Measurements from ENCODE around the gene SLFN5.
"Not testable (repeated sequence)": the region's sequence is repeated elsewhere in the genome, so short reads cannot be mapped to it uniquely, and the experiment has no call there.

SLFN5 gene

DNA sequence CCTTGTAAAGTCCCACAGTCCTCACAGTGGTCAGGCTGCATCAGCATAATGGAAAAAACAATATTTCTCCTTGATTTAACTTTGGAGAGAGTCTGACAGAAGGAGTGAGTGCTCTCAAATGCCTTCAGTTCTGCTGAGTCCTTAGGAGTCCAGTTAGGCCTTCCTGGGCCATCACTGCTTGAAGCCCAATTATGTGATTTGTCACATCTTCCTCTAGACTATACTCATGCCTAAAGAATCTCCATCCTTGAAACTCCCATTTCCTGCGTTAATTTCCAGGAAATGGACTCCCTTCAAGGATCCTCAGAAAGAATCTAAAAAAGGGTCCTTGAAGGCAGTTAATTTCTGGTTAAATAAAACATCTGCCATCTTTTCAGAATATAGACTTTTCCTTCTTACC, 52.8 kb downstream of the SLFN5 start:
- Histone ChIP-seq H3K9ac (ENCODE audit: low read depth, low read length) (no peak overlapping the region), H3K36me3 (ENCODE audit: control insufficient read depth, insufficient read depth, low read length) (no peaks in the 10 kb centered on the region), H3K4me1 (ENCODE audit: control insufficient read depth, insufficient read depth, low read length) (no peaks in the 10 kb centered on the region), H3K4me3 (ENCODE audit: low read depth, low read length) (no peak overlapping the region), H3K27me3 (ENCODE audit: control insufficient read depth, insufficient read depth, low read length) (no peaks in the 10 kb centered on the region), H3K9me3 (ENCODE audit: control insufficient read depth, insufficient read depth, low read length) (peaks cover 9% of the 10 kb centered on the region)

DNA sequence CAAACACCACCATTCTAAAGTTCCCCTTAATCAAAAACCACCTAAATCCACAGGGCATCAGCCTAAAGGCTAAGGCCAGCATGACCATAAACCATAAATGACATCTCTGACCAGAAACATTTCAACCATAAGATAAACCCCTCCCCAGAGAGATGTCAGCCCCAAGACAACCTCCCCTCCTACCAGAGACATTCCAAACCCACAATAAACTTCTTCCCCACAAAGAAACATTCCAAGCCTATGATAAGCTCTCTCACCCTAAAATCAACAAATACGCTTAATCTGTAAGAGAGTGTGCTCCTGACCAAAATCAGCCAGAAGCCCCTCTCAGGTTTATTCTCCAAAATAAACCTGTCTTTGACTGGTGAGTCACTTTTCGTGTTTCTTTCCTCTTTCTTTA, 54.8 kb downstream of the SLFN5 start:
- H3K9ac ChIP-seq (ENCODE audit: low read depth, low read length), result no peak overlapping the region
- H3K27me3 ChIP-seq (ENCODE audit: control insufficient read depth, insufficient read depth, low read length), result no peaks in the 10 kb centered on the region
- peaks cover 13% of the 10 kb centered on the region for H3K9me3 ChIP-seq (ENCODE audit: control insufficient read depth, insufficient read depth, low read length)
- no peaks in the 10 kb centered on the region for H3K36me3 ChIP-seq (ENCODE audit: control insufficient read depth, insufficient read depth, low read length)
- no peak overlapping the region for H3K4me3 ChIP-seq (ENCODE audit: low read depth, low read length)
- H3K4me1 ChIP-seq (ENCODE audit: control insufficient read depth, insufficient read depth, low read length), result no peaks in the 10 kb centered on the region

DNA sequence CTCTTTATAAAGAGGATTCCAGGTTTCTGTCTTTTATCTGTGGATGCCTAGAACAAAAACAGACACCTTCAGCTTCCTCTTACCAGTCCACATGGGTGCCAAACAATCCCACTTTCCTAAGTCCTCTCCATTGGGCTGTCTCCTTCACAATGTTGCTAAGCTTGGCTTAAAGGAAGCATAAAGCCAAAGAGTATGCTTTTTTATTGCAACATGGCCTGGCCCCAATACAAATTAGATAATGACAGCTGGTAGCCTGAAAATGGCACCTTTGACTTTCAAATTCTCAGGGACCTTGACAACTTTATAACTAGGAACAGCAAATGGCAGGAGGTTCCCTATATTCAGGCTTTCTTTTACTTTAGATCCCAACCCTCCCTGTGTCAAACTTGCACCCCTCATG, 55.8 kb downstream of the SLFN5 start:
- no peaks in the 10 kb centered on the region for H3K36me3 ChIP-seq (ENCODE audit: control insufficient read depth, insufficient read depth, low read length)
- no peaks in the 10 kb centered on the region for H3K27me3 ChIP-seq (ENCODE audit: control insufficient read depth, insufficient read depth, low read length)
- no peaks in the 10 kb centered on the region for H3K4me1 ChIP-seq (ENCODE audit: control insufficient read depth, insufficient read depth, low read length)
- no peak overlapping the region for H3K9ac ChIP-seq (ENCODE audit: low read depth, low read length)
- peaks cover 13% of the 10 kb centered on the region for H3K9me3 ChIP-seq (ENCODE audit: control insufficient read depth, insufficient read depth, low read length)
- H3K4me3 ChIP-seq (ENCODE audit: low read depth, low read length), result no peak overlapping the region

GRCh38 chr17:35299135-35299534, 56.3 kb downstream of the SLFN5 start:
- Histone ChIP-seq H3K4me3 (ENCODE audit: low read depth, low read length) (no peak overlapping the region), H3K27me3 (ENCODE audit: control insufficient read depth, insufficient read depth, low read length) (no peaks in the 10 kb centered on the region), H3K9me3 (ENCODE audit: control insufficient read depth, insufficient read depth, low read length) (peaks cover 13% of the 10 kb centered on the region), H3K9ac (ENCODE audit: low read depth, low read length) (no peak overlapping the region), H3K4me1 (ENCODE audit: control insufficient read depth, insufficient read depth, low read length) (no peaks in the 10 kb centered on the region), H3K36me3 (ENCODE audit: control insufficient read depth, insufficient read depth, low read length) (no peaks in the 10 kb centered on the region)

DNA sequence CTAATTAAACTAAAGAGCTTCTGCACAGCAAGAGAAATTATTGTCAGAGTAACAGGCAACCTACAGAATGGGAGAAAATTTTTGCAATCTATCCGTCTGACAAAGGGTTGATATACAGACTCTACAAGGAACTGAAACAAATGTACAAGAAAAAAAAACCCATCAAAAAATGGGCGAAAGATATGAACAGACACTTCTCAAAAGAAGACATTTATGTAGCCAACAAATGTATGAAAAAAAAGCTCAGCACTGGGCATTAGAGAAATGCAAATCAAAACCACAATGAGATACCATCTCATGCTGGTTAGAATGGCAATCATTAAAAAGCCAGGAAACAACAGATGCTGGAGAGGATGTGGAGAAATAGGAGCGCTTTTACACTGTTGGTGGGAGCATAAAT, 66.5 kb downstream of the SLFN5 start:
- peaks cover 10% of the 10 kb centered on the region for H3K27me3 ChIP-seq (ENCODE audit: control insufficient read depth, insufficient read depth, low read length)
- H3K9me3 ChIP-seq (ENCODE audit: control insufficient read depth, insufficient read depth, low read length); H3K9ac ChIP-seq (ENCODE audit: low read depth, low read length): not testable (repeated sequence)

GRCh38 chr17:35312346-35312745, 69.5 kb downstream of the SLFN5 start:
- Histone ChIP-seq H3K4me1 (ENCODE audit: control insufficient read depth, insufficient read depth, low read length) (peaks cover 9% of the 10 kb centered on the region), H3K9ac (ENCODE audit: low read depth, low read length) (no peak overlapping the region), H3K9me3 (ENCODE audit: control insufficient read depth, insufficient read depth, low read length) (no peaks in the 10 kb centered on the region), H3K27me3 (ENCODE audit: control insufficient read depth, insufficient read depth, low read length) (peaks cover 16% of the 10 kb centered on the region), H3K4me3 (ENCODE audit: low read depth, low read length) (no peak overlapping the region), H3K36me3 (ENCODE audit: control insufficient read depth, insufficient read depth, low read length) (no peaks in the 10 kb centered on the region)

More for the DNA sequence above, 66.5 kb downstream of the SLFN5 start:
- not testable (repeated sequence) for H3K4me1 ChIP-seq (ENCODE audit: control insufficient read depth, insufficient read depth, low read length); H3K4me3 ChIP-seq (ENCODE audit: low read depth, low read length); H3K36me3 ChIP-seq (ENCODE audit: control insufficient read depth, insufficient read depth, low read length)

- Histone ChIP-seq H3K4me3 (ENCODE audit: low read depth, low read length) (peak overlapping the region; percentile 87), H3K9ac (ENCODE audit: low read depth, low read length) (peak overlapping the region; percentile 17), H3K9me3 (ENCODE audit: control insufficient read depth, insufficient read depth, low read length) (no peaks in the 10 kb centered on the region), H3K4me1 (ENCODE audit: control insufficient read depth, insufficient read depth, low read length) (peaks cover 9% of the 10 kb centered on the region), H3K36me3 (ENCODE audit: control insufficient read depth, insufficient read depth, low read length) (no peaks in the 10 kb centered on the region), H3K27me3 (ENCODE audit: control insufficient read depth, insufficient read depth, low read length) (peaks cover 16% of the 10 kb centered on the region)
These were observed 70.2 kb downstream of the SLFN5 start for GRCh38 chr17:35312790-35313711.

DNA sequence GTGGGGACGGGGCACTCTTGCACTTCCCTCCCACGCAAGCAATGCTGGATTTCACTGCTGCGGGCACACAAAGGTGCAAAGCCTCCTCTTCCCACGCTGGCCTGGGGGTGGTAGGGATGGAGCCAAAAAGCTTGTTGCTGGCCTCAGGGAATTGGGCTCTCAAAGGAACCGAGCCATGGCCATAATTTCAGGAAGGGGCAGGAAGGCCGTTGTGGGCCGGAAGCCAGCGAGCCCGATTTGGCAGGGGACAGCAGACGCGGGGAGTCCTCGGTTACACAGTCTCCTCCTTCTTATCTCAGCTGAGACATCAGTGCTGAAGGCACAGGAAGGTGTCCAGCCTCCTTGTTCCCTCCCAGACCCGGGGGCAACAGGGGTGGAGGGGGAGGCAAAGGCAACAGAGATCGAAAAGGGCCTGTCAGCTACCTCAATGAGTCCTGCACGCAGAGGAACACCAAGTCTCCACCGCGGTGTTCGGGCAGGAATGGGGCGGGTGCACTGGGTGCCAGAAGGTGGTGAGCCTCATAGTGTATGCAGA, 71.1 kb downstream of the SLFN5 start:
- Histone ChIP-seq H3K4me1 (ENCODE audit: control insufficient read depth, insufficient read depth, low read length) (peaks cover 9% of the 10 kb centered on the region), H3K27me3 (ENCODE audit: control insufficient read depth, insufficient read depth, low read length) (peaks cover 16% of the 10 kb centered on the region), H3K9me3 (ENCODE audit: control insufficient read depth, insufficient read depth, low read length) (no peaks in the 10 kb centered on the region), H3K9ac (ENCODE audit: low read depth, low read length) (no peak overlapping the region), H3K4me3 (ENCODE audit: low read depth, low read length) (peak overlapping the region; percentile 87), H3K36me3 (ENCODE audit: control insufficient read depth, insufficient read depth, low read length) (no peaks in the 10 kb centered on the region)

GRCh38 chr17:35314415-35315216, 71.7 kb downstream of the SLFN5 start:
- Histone ChIP-seq H3K27me3 (ENCODE audit: control insufficient read depth, insufficient read depth, low read length) (peaks cover 16% of the 10 kb centered on the region), H3K36me3 (ENCODE audit: control insufficient read depth, insufficient read depth, low read length) (no peaks in the 10 kb centered on the region), H3K4me3 (ENCODE audit: low read depth, low read length) (peak overlapping the region; percentile 87), H3K9me3 (ENCODE audit: control insufficient read depth, insufficient read depth, low read length) (no peaks in the 10 kb centered on the region), H3K9ac (ENCODE audit: low read depth, low read length) (no peak overlapping the region), H3K4me1 (ENCODE audit: control insufficient read depth, insufficient read depth, low read length) (peaks cover 9% of the 10 kb centered on the region)

- Histone ChIP-seq H3K4me1 (ENCODE audit: control insufficient read depth, insufficient read depth, low read length) (peaks cover 9% of the 10 kb centered on the region), H3K9me3 (ENCODE audit: control insufficient read depth, insufficient read depth, low read length) (no peaks in the 10 kb centered on the region), H3K36me3 (ENCODE audit: control insufficient read depth, insufficient read depth, low read length) (no peaks in the 10 kb centered on the region), H3K4me3 (ENCODE audit: low read depth, low read length) (no peak overlapping the region), H3K9ac (ENCODE audit: low read depth, low read length) (no peak overlapping the region), H3K27me3 (ENCODE audit: control insufficient read depth, insufficient read depth, low read length) (peaks cover 16% of the 10 kb centered on the region)
These were observed 72.4 kb downstream of the SLFN5 start for GRCh38 chr17:35315283-35315682.

- no peaks in the 10 kb centered on the region for H3K36me3 ChIP-seq (ENCODE audit: control insufficient read depth, insufficient read depth, low read length)
- no peak overlapping the region for H3K9ac ChIP-seq (ENCODE audit: low read depth, low read length)
- H3K4me3 ChIP-seq (ENCODE audit: low read depth, low read length), result no peak overlapping the region
- H3K4me1 ChIP-seq (ENCODE audit: control insufficient read depth, insufficient read depth, low read length), result peaks cover 9% of the 10 kb centered on the region
- H3K27me3 ChIP-seq (ENCODE audit: control insufficient read depth, insufficient read depth, low read length), result peaks cover 16% of the 10 kb centered on the region
- H3K9me3 ChIP-seq (ENCODE audit: control insufficient read depth, insufficient read depth, low read length), result no peaks in the 10 kb centered on the region
These were observed 73.1 kb downstream of the SLFN5 start for GRCh38 chr17:35315971-35316370.
